HG03159 (cell line): ENCODE measurements around the gene KCNIP3.
A peak's percentile ranks its signal among the peaks of the same experiment; 100 is the strongest.
"Not testable (repeated sequence)": the region's sequence is repeated elsewhere in the genome, so short reads cannot be mapped to it uniquely, and the experiment has no call there.

ENCODE experiments used
- ATAC-seq: cut with Tn5 transposase; IDR thresholded peaks from one replicate; pipeline ENCODE4 v1.9.1; 2021; ENCODE audit warnings: mild to moderate bottlenecking, moderate library complexity; ENCODE audit not compliant: unreplicated experiment

The KCNIP3 gene

GRCh38 chr2:95399061-95399460 is 101.9 kb downstream of the KCNIP3 start:
- no peak for ATAC-seq

GRCh38 chr2:95401480-95401879 is 104.3 kb downstream of the KCNIP3 start:
- ATAC-seq = no peak

GRCh38 chr2:95402004-95402369 is 104.8 kb downstream of the KCNIP3 start:
- ATAC-seq = peak; percentile 26

- ATAC-seq = peak; percentile 93
Observed at GRCh38 chr2:95402370-95403203, 105.4 kb downstream of the KCNIP3 start, which contains the start of gene FAHD2A. TSS of gene FAHD2A (plus strand) at chr2:95402708. CDS start at chr2:95405559, 2,851 bp downstream.

GRCh38 chr2:95403204-95403721 is 106.1 kb downstream of the KCNIP3 start:
- ATAC-seq = peak; percentile 24

GRCh38 chr2:95403824-95404223 is 106.7 kb downstream of the KCNIP3 start:
- ATAC-seq = not testable (repeated sequence)

GRCh38 chr2:95404676-95405075 is 107.5 kb downstream of the KCNIP3 start:
- not testable (repeated sequence) for ATAC-seq

GRCh38 chr2:95411239-95411638 is 114.1 kb downstream of the KCNIP3 start:
- not testable (repeated sequence) for ATAC-seq

- ATAC-seq = peak; percentile 84
Observed at GRCh38 chr2:95414015-95414594, 117.0 kb downstream of the KCNIP3 start.

- ATAC-seq = not testable (repeated sequence)
Observed at GRCh38 chr2:95415138-95415537, 118.0 kb downstream of the KCNIP3 start.

- not testable (repeated sequence) for ATAC-seq
Observed at GRCh38 chr2:95415561-95415960, 118.4 kb downstream of the KCNIP3 start.

GRCh38 chr2:95427196-95427867 is 130.2 kb downstream of the KCNIP3 start:
- ATAC-seq = not testable (repeated sequence)

GRCh38 chr2:95429748-95430467 is 132.8 kb downstream of the KCNIP3 start:
- ATAC-seq = not testable (repeated sequence)

GRCh38 chr2:95433373-95433772 is 136.2 kb downstream of the KCNIP3 start:
- ATAC-seq = not testable (repeated sequence)

GRCh38 chr2:95433973-95434372 is 136.8 kb downstream of the KCNIP3 start:
- not testable (repeated sequence) for ATAC-seq

- ATAC-seq = not testable (repeated sequence)
Observed at GRCh38 chr2:95434507-95435076, 137.4 kb downstream of the KCNIP3 start.

GRCh38 chr2:95435162-95435871 is 138.2 kb downstream of the KCNIP3 start:
- ATAC-seq = not testable (repeated sequence)
